ENCODE results near the gene COL5A1. TPM values are rescaled to one million over a fixed set of nuclear protein-coding genes. Genes with fewer than 3 reads are reported as not detected.

Gene COL5A1
- total RNA-seq, 4 donors from 2014 or later: 4.0 to 12.8 (median 6.3) TPM

DNA sequence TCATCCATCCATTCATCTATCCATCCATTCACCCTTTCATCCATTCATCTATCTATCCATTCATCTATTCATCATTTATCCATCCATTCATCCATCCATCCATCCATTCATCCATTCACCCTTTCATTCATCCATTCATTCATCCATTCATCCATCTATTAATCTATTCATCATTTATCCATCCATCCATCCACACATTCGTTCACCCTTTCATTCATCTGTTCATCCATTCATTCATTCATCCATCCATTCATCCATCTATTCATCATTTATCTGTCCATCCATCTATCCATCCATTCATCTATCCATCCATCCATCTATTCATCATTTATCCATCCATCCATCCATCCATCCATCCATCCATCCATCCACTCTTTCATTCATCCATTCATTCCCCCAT lies 205.1 kb downstream of the COL5A1 start:
- Histone ChIP-seq H3K36me3 (peaks cover 0 to 25% (median 0%) of the 10 kb centered on the region in 3 donors), H3K4me3 (no peak overlapping the region), H3K27me3 (no peaks in the 10 kb centered on the region), H3K4me1 (no peaks in the 10 kb centered on the region), H3K9me3 (peaks cover 0 to 13% (median 10%) of the 10 kb centered on the region in 3 donors), H3K27ac (no peak overlapping the region)
- DNase-seq: no peak
- WGBS, 2 donors: 65 to 80% methylated on average over 1 of the region's 1 CpG
- TF ChIP-seq POLR2A (IDR thresholded peaks at IDR 0.05): no peak
- TF ChIP-seq, protein P1, sequence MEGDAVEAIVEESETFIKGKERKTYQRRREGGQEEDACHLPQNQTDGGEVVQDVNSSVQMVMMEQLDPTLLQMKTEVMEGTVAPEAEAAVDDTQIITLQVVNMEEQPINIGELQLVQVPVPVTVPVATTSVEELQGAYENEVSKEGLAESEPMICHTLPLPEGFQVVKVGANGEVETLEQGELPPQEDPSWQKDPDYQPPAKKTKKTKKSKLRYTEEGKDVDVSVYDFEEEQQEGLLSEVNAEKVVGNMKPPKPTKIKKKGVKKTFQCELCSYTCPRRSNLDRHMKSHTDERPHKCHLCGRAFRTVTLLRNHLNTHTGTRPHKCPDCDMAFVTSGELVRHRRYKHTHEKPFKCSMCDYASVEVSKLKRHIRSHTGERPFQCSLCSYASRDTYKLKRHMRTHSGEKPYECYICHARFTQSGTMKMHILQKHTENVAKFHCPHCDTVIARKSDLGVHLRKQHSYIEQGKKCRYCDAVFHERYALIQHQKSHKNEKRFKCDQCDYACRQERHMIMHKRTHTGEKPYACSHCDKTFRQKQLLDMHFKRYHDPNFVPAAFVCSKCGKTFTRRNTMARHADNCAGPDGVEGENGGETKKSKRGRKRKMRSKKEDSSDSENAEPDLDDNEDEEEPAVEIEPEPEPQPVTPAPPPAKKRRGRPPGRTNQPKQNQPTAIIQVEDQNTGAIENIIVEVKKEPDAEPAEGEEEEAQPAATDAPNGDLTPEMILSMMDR (IDR thresholded peaks at IDR 0.05): no peak
- intact Hi-C loops (cut with DNase I): no loop called here

DNA sequence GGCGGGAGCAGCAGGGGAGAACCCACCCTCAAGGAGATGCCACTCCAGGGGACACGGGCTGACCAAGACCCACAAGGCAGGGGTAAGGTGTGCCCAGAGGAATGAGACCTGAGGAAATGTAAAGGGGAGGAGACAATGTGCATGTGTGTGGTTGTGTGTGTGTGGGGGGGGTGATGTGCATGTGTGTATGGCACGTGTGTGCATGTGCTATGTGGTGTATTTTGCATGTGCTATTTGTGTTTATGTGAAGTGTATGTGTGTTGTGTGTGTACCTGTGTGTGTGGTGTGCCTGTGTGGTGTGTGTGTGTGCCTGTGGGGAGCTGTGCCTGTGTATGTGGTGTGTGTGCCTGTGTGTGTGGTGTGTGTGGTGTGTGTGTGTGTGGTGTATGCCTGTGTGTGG lies 205.5 kb downstream of the COL5A1 start:
- Histone ChIP-seq H3K9me3 (peaks cover 0 to 13% (median 10%) of the 10 kb centered on the region in 3 donors), H3K4me1 (no peaks in the 10 kb centered on the region), H3K27me3 (no peaks in the 10 kb centered on the region), H3K4me3 (no peak overlapping the region), H3K36me3 (peaks cover 0 to 21% (median 0%) of the 10 kb centered on the region in 3 donors), H3K27ac (no peak overlapping the region)
- 53 to 79% methylated on average over 1 to 3 of the region's 3 CpGs for WGBS, 2 donors
- no peak for DNase-seq
- TF ChIP-seq, protein P1 (IDR thresholded peaks at IDR 0.05): no peak
- no peak for TF ChIP-seq POLR2A (IDR thresholded peaks at IDR 0.05)
- intact Hi-C loops (cut with DNase I): no loop called here

DNA sequence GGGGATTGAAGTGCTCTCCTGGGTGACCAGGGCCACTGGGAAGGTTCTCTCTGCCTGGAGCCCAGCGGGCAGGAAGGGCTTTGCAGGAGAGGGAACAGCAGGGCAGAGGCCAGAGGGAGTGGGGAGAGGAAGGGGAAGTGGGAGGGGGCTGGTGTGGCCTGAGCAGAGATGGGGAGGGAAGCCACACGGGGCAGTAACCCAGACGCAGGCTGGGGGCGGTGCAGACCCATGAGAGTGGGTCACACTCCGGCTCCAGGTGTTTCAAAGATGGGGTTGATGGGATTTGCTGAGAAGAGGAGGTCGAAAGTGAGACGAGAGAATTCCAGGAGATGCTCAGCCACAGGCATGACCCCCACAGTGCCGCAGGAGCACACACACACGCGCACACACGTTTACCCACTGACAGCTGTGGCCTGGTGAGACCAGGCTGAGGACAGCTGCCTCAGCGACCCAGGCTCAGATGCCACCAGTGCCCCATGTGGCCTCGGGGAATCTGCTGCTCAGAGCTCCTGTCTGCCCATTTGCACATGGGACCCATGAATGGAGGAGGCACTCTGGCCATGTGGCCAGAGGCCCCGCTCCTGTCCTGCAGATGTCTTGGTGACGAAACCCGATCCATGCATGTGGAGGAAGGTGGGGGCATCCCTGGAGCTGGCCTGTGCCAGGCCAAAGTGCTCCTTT lies 206.3 kb downstream of the COL5A1 start:
- WGBS, 2 donors: 52 to 72% methylated on average over 8 to 12 of the region's 16 CpGs
- Histone ChIP-seq H3K4me3 (no peak overlapping the region), H3K27me3 (no peaks in the 10 kb centered on the region), H3K36me3 (peaks cover 0 to 13% (median 0%) of the 10 kb centered on the region in 3 donors), H3K27ac (no peak overlapping the region), H3K4me1 (no peaks in the 10 kb centered on the region), H3K9me3 (peaks cover 0 to 13% (median 10%) of the 10 kb centered on the region in 3 donors)
- intact Hi-C loops (cut with DNase I): no loop called here
- no peak for DNase-seq
- TF ChIP-seq, protein P1 (IDR thresholded peaks at IDR 0.05): no peak
- TF ChIP-seq POLR2A (IDR thresholded peaks at IDR 0.05): no peak

GRCh38 chr9:134848504-134848903 lies 206.9 kb downstream of the COL5A1 start:
- DNase-seq: no peak
- WGBS, 2 donors: 80 to 100% methylated on average over 1 to 2 of the region's 10 CpGs
- Histone ChIP-seq H3K4me3 (no peak overlapping the region), H3K27ac (no peak overlapping the region), H3K9me3 (peaks cover 0 to 13% (median 10%) of the 10 kb centered on the region in 3 donors), H3K4me1 (no peaks in the 10 kb centered on the region), H3K36me3 (peaks cover 0 to 8% (median 0%) of the 10 kb centered on the region in 3 donors), H3K27me3 (no peaks in the 10 kb centered on the region)
- no peak for TF ChIP-seq POLR2A (IDR thresholded peaks at IDR 0.05)
- TF ChIP-seq, protein P1 (IDR thresholded peaks at IDR 0.05): no peak
- intact Hi-C loops (cut with DNase I): no loop called here

- TF ChIP-seq POLR2A (IDR thresholded peaks at IDR 0.05): no peak
- TF ChIP-seq, protein P1 (IDR thresholded peaks at IDR 0.05): no peak
- 85% methylated on average over 4 of the region's 9 CpGs; no CpG with 5 or more reads in 1 of the 2 donors for WGBS, 2 donors
- no peaks in the 10 kb centered on the region for H3K4me1 ChIP-seq
- no peak for DNase-seq
- no peak overlapping the region for H3K4me3 ChIP-seq
- H3K27me3 ChIP-seq: peaks cover 0 to 19% (median 0%) of the 10 kb centered on the region in 4 donors
- no peaks in the 10 kb centered on the region for H3K36me3 ChIP-seq
- intact Hi-C loops (cut with DNase I): no loop called here
- H3K9me3 ChIP-seq: peaks cover 0 to 13% (median 10%) of the 10 kb centered on the region in 3 donors
- no peak overlapping the region for H3K27ac ChIP-seq
Measured at GRCh38 chr9:134850611-134851010, 209.0 kb downstream of the COL5A1 start.

Data from esophagus squamous epithelium (tissue), 5 donors.